GM21825 (cell line): ENCODE results near the gene EMILIN3.

Experiments used
- ATAC-seq: cut with Tn5 transposase; IDR thresholded peaks from one replicate; pipeline ENCODE4 v1.9.1; 2021; ENCODE audit warnings: mild to moderate bottlenecking, moderate library complexity; ENCODE audit not compliant: unreplicated experiment

Gene EMILIN3

GRCh38 chr20:41392295-41392694 lies 25.7 kb upstream of the EMILIN3 start:
- no peak for ATAC-seq

- no peak for ATAC-seq
Observed at GRCh38 chr20:41391587-41392001, 25.0 kb upstream of the EMILIN3 start.

GRCh38 chr20:41390889-41391288 lies 24.3 kb upstream of the EMILIN3 start:
- no peak for ATAC-seq

- ATAC-seq, result no peak
Observed at GRCh38 chr20:41387444-41387851, 20.8 kb upstream of the EMILIN3 start.

- ATAC-seq, result no peak
Observed at GRCh38 chr20:41386502-41387427, 20.1 kb upstream of the EMILIN3 start.

GRCh38 chr20:41382791-41383305 lies 16.2 kb upstream of the EMILIN3 start:
- no peak for ATAC-seq

- no peak for ATAC-seq
Observed at GRCh38 chr20:41380551-41381193, 14.1 kb upstream of the EMILIN3 start.

GRCh38 chr20:41379551-41379950 lies 12.9 kb upstream of the EMILIN3 start:
- no peak for ATAC-seq

- ATAC-seq, result no peak
Observed at GRCh38 chr20:41377275-41377674, 10.7 kb upstream of the EMILIN3 start.

- no peak for ATAC-seq
Observed at GRCh38 chr20:41376349-41376748, 9.7 kb upstream of the EMILIN3 start.

GRCh38 chr20:41375846-41376245 lies 9.2 kb upstream of the EMILIN3 start:
- ATAC-seq, result no peak

- ATAC-seq, result no peak
Observed at GRCh38 chr20:41373931-41374920, 7.6 kb upstream of the EMILIN3 start.

GRCh38 chr20:41373251-41373783 lies 6.7 kb upstream of the EMILIN3 start:
- ATAC-seq, result no peak

- no peak for ATAC-seq
Observed at GRCh38 chr20:41371371-41371770, 4.8 kb upstream of the EMILIN3 start.

GRCh38 chr20:41370176-41370575 lies 3.6 kb upstream of the EMILIN3 start:
- ATAC-seq, result no peak

- ATAC-seq, result no peak
Observed at GRCh38 chr20:41369673-41370072, 3.1 kb upstream of the EMILIN3 start.

- no peak for ATAC-seq
Observed at GRCh38 chr20:41367956-41368355, 1.3 kb upstream of the EMILIN3 start.

GRCh38 chr20:41367393-41367695 lies 726 bp upstream of the EMILIN3 start:
- no peak for ATAC-seq

- ATAC-seq, result no peak
Observed at GRCh38 chr20:41365777-41366545, 657 bp downstream of the EMILIN3 start.
